ENCODE data around the gene CRACDL. TPM values are rescaled to one million over a fixed set of nuclear protein-coding genes. Genes with fewer than 3 reads are reported as not detected.

CRACDL gene
- total RNA-seq, 3 donors from 2014 or later: 8.0 to 18.1 (median 17.8) TPM

- DNase-seq (no peak), ATAC-seq (no peak)
- Histone ChIP-seq H3K9me3 (no peaks in the 10 kb centered on the region), H3K36me3 (ENCODE audit: low read depth) (no peaks in the 10 kb centered on the region), H3K4me3 (no peak overlapping the region), H3K4me1 (ENCODE audit: low read depth) (peaks cover under 1% of the 10 kb centered on the region)
- TF ChIP-seq CTCF (IDR thresholded peaks at IDR 0.05): no peak
- intact Hi-C loops (cut with DNase I, micrococcal nuclease): no loop called here
These were observed 131.3 kb downstream of the CRACDL start for GRCh38 chr2:98804736-98805135.

- no peaks in the 10 kb centered on the region for H3K4me1 ChIP-seq (ENCODE audit: low read depth)
- no peaks in the 10 kb centered on the region for H3K36me3 ChIP-seq (ENCODE audit: low read depth)
- no peak for TF ChIP-seq CTCF (IDR thresholded peaks at IDR 0.05)
- DNase-seq (no peak), ATAC-seq (no peak)
- H3K4me3 ChIP-seq: no peak overlapping the region
- intact Hi-C loops (cut with DNase I, micrococcal nuclease): no loop called here
- H3K9me3 ChIP-seq: no peaks in the 10 kb centered on the region
These were observed 131.8 kb downstream of the CRACDL start for GRCh38 chr2:98804265-98804650.

- ATAC-seq (no peak), DNase-seq (no peak)
- Histone ChIP-seq H3K4me3 (no peak overlapping the region), H3K9me3 (no peaks in the 10 kb centered on the region), H3K36me3 (ENCODE audit: low read depth) (no peaks in the 10 kb centered on the region), H3K4me1 (ENCODE audit: low read depth) (no peaks in the 10 kb centered on the region)
- intact Hi-C loops (cut with DNase I, micrococcal nuclease): no loop called here
- no peak for TF ChIP-seq CTCF (IDR thresholded peaks at IDR 0.05)
These were observed 132.4 kb downstream of the CRACDL start for GRCh38 chr2:98803405-98804264.

- ATAC-seq: no peak
These were observed 133.7 kb downstream of the CRACDL start for GRCh38 chr2:98802344-98802743.

GRCh38 chr2:98801921-98802321, 134.1 kb downstream of the CRACDL start:
- H3K36me3 ChIP-seq (ENCODE audit: low read depth): no peaks in the 10 kb centered on the region
- DNase-seq (no peak), ATAC-seq (no peak)
- intact Hi-C loops (cut with DNase I, micrococcal nuclease): no loop called here
- no peaks in the 10 kb centered on the region for H3K9me3 ChIP-seq
- no peak overlapping the region for H3K4me3 ChIP-seq
- H3K4me1 ChIP-seq (ENCODE audit: low read depth): no peaks in the 10 kb centered on the region
- TF ChIP-seq CTCF (IDR thresholded peaks at IDR 0.05): no peak

More at GRCh38 chr2:98802344-98802743, 133.7 kb downstream of the CRACDL start:
- intact Hi-C loops (cut with DNase I, micrococcal nuclease): no loop called here
- no peaks in the 10 kb centered on the region for H3K4me1 ChIP-seq (ENCODE audit: low read depth)
- no peaks in the 10 kb centered on the region for H3K9me3 ChIP-seq
- H3K4me3 ChIP-seq: no peak overlapping the region
- no peak for DNase-seq
- no peak for TF ChIP-seq CTCF (IDR thresholded peaks at IDR 0.05)
- H3K36me3 ChIP-seq (ENCODE audit: low read depth): no peaks in the 10 kb centered on the region
